ENCODE results near the gene ANKS6.

DNA sequence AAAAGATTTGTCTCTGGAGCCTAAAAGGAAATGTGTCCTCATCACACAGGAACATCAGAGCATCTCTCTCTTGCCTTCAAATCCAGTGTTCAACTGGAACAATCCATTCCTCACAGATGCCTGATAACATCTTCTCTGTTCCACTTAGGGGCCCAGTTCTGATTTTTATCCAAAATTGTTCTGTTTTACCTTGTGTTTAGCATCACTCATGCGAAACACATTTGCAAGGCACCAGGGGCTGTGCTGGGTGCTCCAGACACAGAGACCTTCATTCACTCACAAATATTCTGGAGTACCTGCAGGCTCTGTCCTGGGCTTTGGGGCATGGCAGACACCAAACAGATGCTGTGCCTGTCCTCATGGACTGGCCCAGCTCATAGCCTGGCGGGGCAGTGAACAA lies 101.4 kb downstream of the ANKS6 start:
- TF ChIP-seq, protein P1, sequence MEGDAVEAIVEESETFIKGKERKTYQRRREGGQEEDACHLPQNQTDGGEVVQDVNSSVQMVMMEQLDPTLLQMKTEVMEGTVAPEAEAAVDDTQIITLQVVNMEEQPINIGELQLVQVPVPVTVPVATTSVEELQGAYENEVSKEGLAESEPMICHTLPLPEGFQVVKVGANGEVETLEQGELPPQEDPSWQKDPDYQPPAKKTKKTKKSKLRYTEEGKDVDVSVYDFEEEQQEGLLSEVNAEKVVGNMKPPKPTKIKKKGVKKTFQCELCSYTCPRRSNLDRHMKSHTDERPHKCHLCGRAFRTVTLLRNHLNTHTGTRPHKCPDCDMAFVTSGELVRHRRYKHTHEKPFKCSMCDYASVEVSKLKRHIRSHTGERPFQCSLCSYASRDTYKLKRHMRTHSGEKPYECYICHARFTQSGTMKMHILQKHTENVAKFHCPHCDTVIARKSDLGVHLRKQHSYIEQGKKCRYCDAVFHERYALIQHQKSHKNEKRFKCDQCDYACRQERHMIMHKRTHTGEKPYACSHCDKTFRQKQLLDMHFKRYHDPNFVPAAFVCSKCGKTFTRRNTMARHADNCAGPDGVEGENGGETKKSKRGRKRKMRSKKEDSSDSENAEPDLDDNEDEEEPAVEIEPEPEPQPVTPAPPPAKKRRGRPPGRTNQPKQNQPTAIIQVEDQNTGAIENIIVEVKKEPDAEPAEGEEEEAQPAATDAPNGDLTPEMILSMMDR (IDR thresholded peaks at IDR 0.05; ENCODE audit: control extremely low read depth in 1 of 3, insufficient read depth in 1 of 3, low read depth in 1 of 3, low read length in 3 of 3) = no peak
- no peak for TF ChIP-seq JUN (IDR thresholded peaks at IDR 0.05; ENCODE audit: low read depth, low read length)
- TF ChIP-seq, protein P2, sequence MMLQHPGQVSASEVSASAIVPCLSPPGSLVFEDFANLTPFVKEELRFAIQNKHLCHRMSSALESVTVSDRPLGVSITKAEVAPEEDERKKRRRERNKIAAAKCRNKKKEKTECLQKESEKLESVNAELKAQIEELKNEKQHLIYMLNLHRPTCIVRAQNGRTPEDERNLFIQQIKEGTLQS (IDR thresholded peaks at IDR 0.05; ENCODE audit: insufficient read depth, low read depth, low read length) = no peak
- TF ChIP-seq TEAD4 (IDR thresholded peaks at IDR 0.05; ENCODE audit: low read depth, low read length) = no peak
- TF ChIP-seq SRF (IDR thresholded peaks at IDR 0.05; ENCODE audit: low read depth, low read length) = no peak
- TF ChIP-seq USF2 (IDR thresholded peaks at IDR 0.05; ENCODE audit: low read length) = no peak
- TF ChIP-seq POLR2A (IDR thresholded peaks at IDR 0.05; ENCODE audit: control extremely low read depth in 1 of 2, low read depth in 2 of 2, low read length in 2 of 2) = no peak

Measured in H1 (cell line).